AML-193 (cell line): ENCODE measurements around the gene GUCY1A1.
"Not testable (repeated sequence)": the region's sequence is repeated elsewhere in the genome, so short reads cannot be mapped to it uniquely, and the experiment has no call there.

Experiments
- DNase-seq, 2 experiments: peaks; one replicate each; lab custom pipeline; 2025; lab: John Stamatoyannopoulos, UW

GUCY1A1 gene, protein sequence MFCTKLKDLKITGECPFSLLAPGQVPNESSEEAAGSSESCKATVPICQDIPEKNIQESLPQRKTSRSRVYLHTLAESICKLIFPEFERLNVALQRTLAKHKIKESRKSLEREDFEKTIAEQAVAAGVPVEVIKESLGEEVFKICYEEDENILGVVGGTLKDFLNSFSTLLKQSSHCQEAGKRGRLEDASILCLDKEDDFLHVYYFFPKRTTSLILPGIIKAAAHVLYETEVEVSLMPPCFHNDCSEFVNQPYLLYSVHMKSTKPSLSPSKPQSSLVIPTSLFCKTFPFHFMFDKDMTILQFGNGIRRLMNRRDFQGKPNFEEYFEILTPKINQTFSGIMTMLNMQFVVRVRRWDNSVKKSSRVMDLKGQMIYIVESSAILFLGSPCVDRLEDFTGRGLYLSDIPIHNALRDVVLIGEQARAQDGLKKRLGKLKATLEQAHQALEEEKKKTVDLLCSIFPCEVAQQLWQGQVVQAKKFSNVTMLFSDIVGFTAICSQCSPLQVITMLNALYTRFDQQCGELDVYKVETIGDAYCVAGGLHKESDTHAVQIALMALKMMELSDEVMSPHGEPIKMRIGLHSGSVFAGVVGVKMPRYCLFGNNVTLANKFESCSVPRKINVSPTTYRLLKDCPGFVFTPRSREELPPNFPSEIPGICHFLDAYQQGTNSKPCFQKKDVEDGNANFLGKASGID

DNA sequence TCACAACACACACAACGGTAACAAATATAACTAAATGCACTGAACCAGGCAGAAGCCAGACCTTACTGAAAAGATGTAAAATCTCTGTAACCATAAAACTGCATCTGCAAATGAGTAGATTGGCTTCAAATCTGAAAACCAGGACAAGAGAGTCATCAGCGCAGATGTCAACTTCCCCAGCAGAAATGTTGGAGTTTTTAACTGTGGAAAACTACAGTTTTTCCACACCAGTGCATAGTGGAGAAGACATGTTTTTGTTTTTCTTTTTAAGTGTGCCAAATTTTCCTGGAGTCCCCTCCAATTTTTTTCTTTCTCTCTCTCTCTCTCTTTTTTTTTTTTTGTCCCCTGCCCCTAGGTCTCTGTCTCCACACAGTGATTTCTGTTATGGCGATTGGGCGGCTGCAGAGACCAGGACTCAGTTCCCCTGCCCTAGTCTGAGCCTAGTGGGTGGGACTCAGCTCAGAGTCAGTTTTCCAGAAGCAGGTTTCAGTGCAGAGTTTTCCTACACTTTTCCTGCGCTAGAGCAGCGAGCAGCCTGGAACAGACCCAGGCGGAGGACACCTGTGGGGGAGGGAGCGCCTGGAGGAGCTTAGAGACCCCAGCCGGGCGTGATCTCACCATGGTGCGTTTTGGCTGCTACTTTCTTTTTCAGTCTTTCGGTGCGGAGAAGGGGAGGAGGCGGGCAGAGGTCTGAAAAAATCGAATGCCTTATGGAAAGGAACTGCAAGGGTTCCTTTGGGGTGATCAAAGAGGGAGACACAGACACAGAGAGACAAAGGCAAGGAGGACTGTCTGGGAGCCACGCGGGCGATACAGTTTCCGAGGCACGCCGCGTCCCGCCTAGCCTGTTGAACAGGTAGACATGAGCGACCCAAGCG is at the start of gene GUCY1A1:
TSS of gene GUCY1A1 (plus strand) at position 505 of the 878 bp plus-strand sequence. CDS start 30,020 bp downstream, outside the sequence.
- no peak for DNase-seq

DNA sequence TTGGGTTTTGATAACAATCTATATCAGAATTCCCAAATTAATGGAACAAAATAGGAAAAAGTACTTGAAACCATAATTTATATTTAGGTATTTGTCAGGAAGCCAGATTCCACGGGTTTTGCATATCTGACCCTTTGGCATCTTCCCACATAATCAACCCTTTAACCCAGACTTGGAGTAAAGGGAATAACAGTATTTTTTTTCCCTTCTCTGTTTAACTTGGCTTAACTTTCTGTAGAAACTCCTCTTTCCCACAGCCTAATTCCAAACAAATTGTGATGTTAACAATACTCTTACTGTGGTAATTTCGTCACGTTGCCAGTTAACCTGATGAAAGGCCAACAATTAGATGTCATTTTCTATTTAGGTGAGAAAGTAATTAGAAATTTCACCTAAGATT is 49.4 kb upstream of the GUCY1A1 start:
- no peak for DNase-seq

DNA sequence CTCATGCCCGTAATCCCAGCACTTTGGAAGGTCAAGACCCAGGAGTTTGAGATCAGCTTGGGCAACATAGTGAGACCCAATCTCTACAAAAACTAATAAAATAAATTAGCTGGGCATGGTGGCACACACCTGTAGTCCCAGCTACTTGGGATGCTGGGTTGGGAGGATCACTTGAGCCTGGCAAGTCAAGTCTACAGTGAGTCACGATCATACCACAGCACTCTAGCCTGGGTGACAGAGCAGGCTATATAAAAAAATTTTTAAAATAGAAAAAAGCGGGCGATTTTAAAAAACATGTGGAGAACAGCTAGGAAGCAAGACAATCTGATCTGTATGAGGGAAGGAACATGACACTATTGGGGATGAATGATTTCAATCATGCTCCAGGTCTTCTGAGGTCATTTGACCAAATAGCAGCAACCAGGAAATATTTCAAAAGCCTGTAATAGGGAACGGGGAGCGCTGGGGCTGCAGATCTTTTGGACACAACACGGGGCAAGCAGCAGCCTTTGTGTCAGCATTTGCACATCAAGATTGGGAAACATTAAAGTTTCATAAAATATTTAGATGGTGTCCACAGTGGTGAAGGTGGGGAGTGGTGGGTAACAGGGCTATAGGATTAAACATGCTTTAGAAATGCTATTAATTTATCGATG is 48.3 kb upstream of the GUCY1A1 start:
- no peak for DNase-seq

DNA sequence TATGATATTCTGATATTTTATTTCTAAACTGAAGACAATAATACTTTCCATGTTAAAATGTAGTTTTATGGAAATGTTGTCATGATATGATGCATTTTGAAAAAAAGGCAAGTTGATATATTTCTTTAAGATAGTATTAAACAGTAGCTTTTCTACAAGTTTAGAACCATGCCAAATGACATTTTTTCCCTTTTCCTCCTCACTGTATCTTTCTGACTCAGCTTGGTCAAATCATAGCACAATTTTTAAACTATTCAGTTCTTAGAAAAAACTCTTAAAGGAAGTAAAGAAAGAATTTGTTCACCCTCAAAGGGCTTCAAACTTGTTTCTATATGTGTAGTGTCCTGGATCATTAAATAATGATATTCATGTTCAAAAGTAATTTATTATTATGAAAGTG is 46.0 kb upstream of the GUCY1A1 start:
- no peak for DNase-seq

DNA sequence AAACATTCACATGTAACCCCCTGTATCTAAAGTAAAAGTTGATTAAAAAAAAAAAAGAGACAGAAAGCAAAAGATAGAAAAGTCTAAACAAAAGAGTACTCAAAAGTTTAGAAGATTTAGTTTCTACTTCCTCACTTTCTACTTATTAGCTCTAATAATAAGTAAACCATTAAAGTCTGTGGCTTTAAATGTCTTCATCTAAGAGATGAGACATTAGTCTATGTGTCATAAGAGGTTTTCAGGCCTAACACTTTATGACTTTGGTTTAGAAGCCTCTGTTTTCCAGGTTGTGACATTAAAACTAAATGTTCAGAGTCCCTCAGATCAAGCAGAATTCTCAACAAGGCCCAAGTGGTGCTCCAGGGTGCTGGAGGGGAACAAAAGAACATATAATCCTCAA is 42.2 kb upstream of the GUCY1A1 start:
- no peak for DNase-seq

DNA sequence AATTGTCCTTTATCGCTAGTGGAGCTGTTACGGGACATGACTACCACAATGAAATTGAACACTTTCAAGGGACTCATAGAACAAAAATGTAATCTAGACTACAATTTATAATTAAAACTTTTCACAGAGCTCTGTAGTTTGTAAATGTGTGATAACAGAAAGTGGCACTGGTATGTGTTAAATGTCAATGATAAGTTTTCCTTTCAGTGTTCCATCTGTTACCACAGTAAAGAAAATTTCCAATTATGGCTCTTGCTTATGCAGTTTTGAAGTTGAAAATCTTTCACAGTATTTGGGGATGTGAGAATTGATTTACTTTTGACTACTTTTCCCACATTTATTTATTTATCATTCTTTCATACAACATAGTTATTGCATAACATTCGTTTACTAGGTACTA is 40.1 kb upstream of the GUCY1A1 start:
- DNase-seq = no peak

DNA sequence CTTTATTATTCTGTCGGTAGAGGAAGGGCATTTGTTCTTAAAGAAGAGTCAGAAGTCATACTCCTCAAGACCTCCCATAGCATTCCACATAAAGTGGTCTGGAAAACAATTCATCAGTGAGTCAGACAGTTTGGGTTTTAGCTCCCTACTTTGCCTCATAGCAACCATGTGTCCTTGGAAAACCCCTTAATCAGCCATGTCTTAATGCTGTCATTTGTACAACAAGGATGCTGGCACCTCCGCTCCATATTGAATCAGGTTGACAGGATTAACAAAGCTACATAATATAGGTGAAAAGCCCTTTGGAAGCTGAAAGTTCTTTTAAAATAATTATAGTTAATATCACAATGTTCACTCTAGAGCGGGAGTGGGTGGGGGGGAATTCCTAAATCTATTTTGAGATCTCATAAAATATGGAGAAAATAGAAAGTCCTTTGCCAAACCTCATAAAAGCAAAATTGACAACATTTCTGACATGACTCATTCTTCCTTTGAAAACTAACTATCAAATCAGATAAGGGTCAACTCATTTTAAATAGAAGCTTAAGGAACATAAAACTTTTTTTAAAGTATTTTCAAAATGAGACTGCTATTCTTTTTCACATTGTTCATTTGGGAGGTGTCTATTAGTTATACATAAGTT is 37.3 kb upstream of the GUCY1A1 start:
- no peak for DNase-seq

DNA sequence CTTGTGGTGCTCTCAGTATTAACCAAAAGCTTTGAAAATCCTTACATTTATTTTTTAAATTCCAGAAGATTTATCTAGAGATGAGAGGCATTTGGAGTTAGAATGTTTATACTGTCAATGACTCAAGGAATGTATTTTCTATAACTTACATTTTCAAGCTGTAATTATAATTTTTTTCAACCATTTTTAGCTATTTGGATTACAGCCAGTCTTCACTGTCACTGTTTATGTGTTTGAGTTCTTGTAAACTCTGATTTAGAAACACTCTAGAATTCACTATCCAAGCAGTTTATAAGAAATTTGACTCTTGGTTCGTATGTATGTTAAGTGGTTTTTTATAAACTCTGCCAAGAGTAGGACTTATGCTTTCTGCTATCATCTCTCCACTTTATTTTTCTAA is 36.7 kb upstream of the GUCY1A1 start:
- no peak for DNase-seq

DNA sequence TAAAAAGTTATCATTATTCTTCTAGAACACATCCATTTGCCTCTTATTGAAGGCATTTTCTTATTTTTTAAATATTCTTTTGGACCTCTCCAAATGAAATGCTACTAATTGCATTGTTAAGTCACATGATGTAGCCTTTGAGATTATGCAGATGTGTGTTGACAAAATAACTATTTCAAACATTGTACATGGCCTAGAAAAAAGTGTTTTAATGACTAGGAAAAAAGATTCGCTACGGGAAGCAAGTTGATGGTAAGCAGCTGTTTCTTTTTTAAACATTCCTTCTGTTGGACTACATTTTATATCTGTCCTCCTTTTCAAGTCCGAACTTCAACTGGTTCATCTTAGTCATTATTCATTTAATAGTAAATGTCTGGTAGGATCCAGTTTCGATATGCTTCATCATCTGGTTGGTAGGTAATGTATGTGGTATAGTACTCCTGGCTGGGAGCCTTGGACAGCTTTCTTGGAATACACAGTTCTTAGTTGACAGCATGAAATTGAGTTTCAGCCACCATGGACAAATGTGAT is 34.3 kb upstream of the GUCY1A1 start:
- DNase-seq = no peak

DNA sequence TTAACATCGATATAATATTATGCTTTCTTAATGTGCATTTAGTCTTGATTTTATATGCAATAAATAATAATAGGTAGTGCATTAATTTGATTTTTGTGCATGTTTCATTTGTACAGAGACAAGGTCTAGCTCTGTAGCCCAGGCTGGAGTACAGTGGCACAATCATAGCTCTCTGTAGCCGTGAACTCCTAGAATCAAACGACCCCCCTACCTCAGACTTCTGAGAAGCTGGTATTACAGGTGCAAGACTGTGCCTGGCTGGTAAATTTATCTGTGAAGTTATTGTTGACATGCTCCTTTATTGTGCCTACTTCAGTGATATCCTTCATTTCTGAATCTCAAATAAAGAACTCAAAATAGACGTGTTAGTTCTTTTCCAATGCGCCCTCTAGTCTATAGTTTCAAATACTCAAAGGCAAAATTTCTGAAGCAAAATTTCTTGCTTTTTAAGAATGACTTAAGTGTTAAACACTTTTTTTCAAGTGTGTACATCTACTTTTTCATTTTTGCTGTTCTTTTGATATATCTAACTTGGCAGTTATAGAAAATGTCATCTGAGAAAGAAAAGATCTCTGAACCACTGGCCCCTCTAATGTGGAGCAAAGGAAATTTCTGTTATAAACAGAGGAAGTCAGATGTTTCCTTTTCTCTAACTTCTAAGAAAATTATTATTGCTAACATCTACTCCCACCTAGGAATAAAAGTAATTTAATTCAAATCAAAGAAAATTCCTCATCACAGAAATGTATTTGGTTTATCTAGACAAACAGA is 28.3 kb upstream of the GUCY1A1 start:
- no peak for DNase-seq

DNA sequence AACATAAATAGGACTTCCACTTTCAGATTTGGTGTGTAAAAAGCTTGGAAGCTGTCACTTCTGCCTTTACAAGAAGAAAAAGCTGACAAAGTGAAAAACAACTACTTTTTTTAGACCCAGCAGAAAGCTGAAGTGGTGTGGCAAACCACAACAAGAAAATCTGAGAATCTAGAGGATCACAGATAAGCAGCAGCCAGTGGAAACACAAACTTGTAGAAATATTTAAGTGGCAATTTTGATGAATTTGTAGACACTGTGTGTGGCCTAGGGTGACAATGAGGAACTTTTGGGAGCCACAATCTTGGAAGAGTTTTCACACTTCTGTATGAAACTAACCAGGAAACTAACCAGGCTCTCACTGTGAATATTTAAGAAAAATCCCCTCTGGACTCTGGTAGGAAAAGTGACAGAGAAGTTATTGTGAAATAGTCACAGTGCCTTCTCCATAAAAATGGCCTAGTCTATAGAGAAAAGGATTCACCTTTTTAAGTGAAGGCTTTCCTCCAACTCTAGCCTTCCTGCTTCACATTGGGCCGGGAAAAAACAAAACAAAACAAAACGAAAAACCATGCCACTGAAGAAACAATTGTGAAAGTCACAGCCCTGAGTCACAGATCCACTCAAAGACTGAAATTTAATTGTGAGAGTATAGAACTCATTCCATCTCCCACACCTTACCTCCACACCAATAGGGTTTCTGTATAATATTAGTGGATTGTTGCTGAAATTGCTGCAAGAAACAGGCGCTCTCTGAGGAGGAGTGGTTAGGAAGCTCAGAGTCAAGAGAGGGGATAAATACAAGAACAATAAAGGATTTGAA is 26.7 kb upstream of the GUCY1A1 start:
- no peak for DNase-seq

DNA sequence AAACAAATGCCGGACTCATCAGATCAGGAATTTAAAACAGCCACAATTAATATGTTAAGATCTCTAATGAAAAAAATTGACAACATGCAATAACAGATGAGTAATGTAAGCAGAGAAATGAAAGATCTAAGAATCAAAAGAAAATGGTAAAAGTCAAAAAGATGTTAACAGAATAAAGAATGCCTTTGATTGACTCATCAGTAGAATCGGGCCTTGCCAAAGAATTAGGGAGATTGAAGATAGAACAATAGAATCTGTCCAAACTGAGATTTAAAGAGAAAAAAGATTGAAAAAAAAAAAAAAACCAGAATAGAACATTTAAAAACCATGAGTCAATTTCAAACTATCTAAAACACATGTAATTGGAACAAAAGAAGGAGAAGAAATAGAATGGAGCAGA is 25.9 kb upstream of the GUCY1A1 start:
- DNase-seq = no peak

DNA sequence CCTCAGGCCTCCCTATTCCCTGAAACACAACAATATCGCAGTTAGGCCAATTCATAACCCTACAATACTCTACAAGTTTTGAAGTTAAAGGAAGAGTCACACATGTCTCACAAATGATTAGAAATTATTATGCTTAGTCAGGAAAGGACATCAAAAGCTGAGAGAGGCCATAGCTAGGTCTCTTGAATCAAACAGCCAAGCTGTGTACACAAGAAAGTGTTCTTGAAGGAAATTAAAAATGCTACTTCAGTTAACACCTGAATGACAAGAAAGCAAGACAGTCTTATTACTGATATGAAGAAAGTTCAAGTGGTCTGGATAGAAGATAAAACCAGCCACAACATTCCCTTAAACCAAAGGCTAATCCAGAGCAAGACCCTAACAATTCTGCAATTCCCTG is 23.6 kb upstream of the GUCY1A1 start:
- DNase-seq = no peak

DNA sequence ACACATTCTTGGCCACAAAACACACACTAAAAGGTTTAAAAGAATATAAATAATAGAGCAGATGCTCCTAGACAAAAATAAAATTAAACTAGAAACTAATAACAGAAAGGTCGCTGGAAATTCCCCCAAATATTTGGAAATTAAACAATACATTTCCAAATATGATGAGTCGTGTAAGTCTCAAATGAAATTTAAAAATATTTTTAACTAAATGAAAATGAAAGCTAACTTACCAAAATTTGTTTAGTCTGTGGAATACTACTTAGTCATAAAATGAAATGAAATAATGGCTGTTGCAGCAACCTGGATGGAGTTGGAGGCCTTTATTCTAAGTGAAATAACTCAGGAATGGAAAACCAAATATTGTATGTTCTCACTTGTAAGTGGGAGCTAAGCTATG is 20.6 kb upstream of the GUCY1A1 start:
- no peak for DNase-seq

DNA sequence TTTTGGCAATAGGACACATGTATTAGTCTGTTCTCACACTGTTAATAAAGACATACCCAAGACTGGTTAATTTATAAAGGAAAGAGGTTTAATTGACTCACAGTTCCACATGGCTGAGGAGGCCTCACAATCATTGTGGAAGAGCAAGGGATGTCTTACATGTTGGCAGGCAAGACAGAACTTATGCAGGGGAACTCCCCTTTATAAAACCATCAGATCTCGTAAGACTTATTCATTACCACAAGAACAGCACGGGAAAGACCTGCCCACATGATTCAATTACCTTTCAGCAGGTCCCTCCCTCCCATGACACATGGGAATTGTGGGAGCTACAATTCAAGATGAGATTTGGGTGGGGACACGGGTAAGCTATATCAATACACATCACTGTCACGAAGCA is 15.9 kb upstream of the GUCY1A1 start:
- not testable (repeated sequence) for DNase-seq

DNA sequence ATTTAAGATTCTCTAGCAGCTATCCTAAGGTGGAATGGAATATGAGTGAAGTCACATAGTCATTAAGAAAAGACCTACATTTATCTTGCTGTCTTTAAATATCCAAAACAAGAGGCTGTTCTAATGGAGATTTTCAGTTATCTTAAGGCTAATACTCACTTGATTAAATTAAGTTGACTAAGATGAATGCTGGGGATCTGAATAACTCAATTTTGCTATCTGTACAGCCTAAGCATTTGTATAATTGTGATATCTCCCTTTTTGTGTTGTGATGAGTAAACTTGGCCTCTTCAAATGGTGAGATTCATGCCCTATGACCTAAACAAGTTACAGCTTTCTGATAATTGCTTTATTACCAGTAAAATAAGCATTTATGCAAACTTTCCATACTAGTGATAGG is 13.6 kb upstream of the GUCY1A1 start:
- DNase-seq = no peak

DNA sequence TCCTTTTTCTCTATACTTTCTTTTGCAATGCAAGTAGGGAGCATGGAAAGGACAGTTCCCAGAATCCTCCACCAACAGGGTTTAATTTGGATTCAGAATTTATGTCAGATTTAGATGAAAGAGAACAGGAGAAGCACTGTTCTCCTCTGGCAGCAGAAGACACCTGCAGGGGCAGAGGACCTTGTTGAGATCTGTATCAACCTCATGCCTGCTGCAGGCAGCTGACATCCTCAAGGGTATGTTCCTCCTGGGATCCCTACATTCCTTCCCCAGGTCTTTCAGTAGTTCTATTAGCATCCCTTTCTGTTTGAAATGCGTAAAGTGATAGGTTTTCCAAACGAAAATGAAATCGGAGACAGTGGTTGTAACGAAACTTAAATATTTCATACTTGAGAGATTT is 10.6 kb upstream of the GUCY1A1 start:
- DNase-seq = no peak

DNA sequence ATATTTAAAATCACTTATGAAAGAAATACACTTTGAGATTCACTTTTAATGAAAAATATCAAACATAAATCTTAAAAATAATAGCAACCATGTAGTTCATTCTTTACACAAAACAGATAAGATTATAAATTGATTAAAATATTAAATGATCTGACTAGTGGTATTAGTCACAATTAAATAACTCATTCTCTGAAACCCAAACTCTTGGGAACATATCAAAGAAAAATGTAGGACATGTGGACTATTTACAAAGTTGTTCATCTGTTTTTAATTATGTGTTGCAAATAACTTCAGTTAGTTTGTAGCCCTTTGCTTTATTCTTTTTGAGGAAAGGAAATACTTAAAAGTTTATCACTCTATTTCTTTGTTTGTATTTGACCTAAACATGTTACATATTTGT is 9.5 kb upstream of the GUCY1A1 start:
- DNase-seq = no peak

DNA sequence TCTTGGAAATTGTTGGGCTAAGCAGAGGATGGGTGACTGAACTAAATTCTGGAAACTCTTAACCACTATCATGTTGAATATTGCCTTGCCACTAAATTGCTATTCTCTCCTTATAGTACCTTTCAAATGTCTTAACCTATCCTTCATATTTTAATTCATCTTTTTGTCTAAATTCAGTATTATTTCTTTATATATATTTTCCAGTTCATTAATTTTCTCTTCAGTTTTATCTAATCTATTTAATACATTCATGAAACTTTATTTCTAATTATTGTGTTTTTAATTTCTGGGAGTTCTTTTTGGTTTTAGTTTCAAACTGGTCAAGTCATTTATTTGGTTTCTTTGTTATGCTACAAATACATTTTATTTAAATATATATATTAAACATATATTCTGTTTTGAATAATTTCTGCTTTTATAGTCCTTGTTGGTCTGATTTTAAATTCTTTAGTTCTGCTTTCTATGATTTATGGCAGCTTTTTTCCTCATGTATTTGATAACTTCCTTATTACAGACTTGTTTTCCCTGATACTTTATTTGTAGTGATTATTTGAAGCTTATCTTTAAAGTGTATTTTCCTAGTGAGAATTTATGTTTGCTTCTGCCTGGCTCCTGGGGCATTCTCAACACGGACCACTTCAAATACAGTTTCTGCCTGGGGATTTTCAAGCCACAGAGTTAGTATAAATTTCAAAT is 8.5 kb upstream of the GUCY1A1 start:
- no peak for DNase-seq
